ENCODE data around the gene TRABD2B. TPM values are rescaled to one million over a fixed set of nuclear protein-coding genes. Genes with fewer than 3 reads are reported as not detected.

Gene TRABD2B
- total RNA-seq, 1 experiment from 2014 or later = 0.96 TPM

DNA sequence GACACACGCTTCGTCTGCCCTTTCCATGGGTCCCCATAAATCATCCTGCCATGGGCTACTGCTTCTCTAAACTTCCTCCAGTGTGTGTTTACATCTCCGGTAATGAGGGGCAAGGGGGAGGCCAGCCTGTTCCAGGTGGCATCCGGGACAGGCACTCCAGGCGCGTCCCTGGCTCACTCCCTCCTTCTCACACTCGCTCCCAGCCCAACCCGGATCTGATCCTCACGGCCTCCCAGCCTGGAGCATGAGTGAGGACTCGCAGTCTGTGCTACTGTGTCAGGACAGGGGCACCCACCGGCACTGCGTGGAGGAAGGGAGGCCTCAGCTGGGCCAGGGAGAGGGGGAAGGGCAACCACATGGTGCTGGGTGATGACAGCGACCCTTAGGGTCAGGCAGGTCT lies 225.4 kb downstream of the TRABD2B start:
- intact Hi-C loops (cut with micrococcal nuclease) = no loop called here
- POLR2A ChIA-PET = no interaction called here

DNA sequence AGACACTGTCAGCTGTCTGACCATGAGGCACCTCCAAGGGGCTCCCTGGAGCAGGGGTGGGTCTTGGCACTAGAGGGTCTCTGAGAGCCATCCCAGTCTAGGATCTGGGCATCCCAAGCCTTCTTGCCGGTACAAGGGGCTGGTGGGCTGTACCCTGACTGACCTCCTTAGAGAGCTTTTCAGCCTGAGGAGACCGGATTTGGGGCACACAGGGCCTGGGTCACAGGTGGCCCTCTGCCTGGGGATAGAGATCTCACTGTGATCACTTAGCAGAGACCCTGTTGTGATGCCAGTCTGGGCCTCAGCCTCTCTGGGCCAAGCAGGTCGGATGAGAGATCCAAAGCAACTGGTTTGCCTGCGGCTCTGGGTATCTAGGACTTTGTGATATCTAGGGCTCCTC lies 227.2 kb downstream of the TRABD2B start:
- CTCF ChIA-PET = no interaction called here
- no TSS peak for BruUV-seq (replicated peaks)
- DNase-seq (ENCODE audit: unreplicated experiment) = no peak
- H3K4me1 Mint-ChIP-seq (ENCODE audit: insufficient read depth, unreplicated experiment) = no peaks in the 10 kb centered on the region
- no peaks in the 10 kb centered on the region for H3K36me3 Mint-ChIP-seq (ENCODE audit: insufficient read depth, unreplicated experiment)
- intact Hi-C loops (cut with micrococcal nuclease) = no loop called here
- POLR2A ChIA-PET = interaction anchor here (0.6 kb wide), 2 partner anchors 373 to 460 kb away, joined by 3 read pairs; no protein-coding TSS in a partner anchor
- TF ChIP-seq, protein P1, sequence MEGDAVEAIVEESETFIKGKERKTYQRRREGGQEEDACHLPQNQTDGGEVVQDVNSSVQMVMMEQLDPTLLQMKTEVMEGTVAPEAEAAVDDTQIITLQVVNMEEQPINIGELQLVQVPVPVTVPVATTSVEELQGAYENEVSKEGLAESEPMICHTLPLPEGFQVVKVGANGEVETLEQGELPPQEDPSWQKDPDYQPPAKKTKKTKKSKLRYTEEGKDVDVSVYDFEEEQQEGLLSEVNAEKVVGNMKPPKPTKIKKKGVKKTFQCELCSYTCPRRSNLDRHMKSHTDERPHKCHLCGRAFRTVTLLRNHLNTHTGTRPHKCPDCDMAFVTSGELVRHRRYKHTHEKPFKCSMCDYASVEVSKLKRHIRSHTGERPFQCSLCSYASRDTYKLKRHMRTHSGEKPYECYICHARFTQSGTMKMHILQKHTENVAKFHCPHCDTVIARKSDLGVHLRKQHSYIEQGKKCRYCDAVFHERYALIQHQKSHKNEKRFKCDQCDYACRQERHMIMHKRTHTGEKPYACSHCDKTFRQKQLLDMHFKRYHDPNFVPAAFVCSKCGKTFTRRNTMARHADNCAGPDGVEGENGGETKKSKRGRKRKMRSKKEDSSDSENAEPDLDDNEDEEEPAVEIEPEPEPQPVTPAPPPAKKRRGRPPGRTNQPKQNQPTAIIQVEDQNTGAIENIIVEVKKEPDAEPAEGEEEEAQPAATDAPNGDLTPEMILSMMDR (IDR thresholded peaks at IDR 0.05; ENCODE audit: unreplicated experiment) = no peak
- no peaks in the 10 kb centered on the region for H3K9me3 Mint-ChIP-seq (ENCODE audit: unreplicated experiment)
- no peak overlapping the region for H3K4me3 Mint-ChIP-seq (ENCODE audit: unreplicated experiment)
- H3K27ac Mint-ChIP-seq (ENCODE audit: low read depth, unreplicated experiment) = no peak overlapping the region
- no peaks in the 10 kb centered on the region for H3K27me3 Mint-ChIP-seq (ENCODE audit: insufficient read depth, unreplicated experiment)

More for the DNA sequence above, 225.4 kb downstream of the TRABD2B start:
- Mint-ChIP-seq H3K9me3 (ENCODE audit: unreplicated experiment) (no peaks in the 10 kb centered on the region), H3K4me3 (ENCODE audit: unreplicated experiment) (no peak overlapping the region), H3K27me3 (ENCODE audit: insufficient read depth, unreplicated experiment) (no peaks in the 10 kb centered on the region), H3K27ac (ENCODE audit: low read depth, unreplicated experiment) (no peak overlapping the region), H3K36me3 (ENCODE audit: insufficient read depth, unreplicated experiment) (no peaks in the 10 kb centered on the region), H3K4me1 (ENCODE audit: insufficient read depth, unreplicated experiment) (no peaks in the 10 kb centered on the region)
- TF ChIP-seq, protein P1 (IDR thresholded peaks at IDR 0.05; ENCODE audit: unreplicated experiment) = no peak
- DNase-seq (ENCODE audit: unreplicated experiment) = no peak
- CTCF ChIA-PET = interaction anchor here (0.6 to 0.7 kb wide), 3 partner anchors 34 to 473 kb away, joined by 3 to 4 read pairs (median 3); no protein-coding TSS in a partner anchor
- no TSS peak for BruUV-seq (replicated peaks)

DNA sequence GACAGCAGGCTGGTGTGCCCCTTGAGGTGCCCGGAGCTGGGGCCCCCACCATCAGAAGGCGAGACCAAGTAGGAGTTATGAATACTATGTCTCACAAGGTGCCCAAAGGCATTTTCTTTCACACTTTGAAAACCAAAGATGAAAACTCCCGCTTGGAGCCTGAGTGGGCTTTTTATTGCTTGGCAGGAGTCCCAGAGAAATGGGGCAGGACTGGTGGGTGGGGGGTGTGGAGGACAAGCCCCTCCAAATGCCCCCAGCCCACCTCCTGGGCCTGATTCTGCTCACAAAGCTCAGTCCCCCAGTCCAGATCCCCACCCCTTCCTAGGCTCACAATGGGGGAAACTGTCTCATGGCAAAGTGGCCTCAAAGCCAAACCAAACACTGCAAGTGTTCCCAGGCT lies 227.9 kb downstream of the TRABD2B start:
- no TSS peak for BruUV-seq (replicated peaks)
- CTCF ChIA-PET = interaction anchor here (0.7 kb wide), 1 partner anchor 279 kb away, joined by 3 read pairs; no protein-coding TSS in a partner anchor

DNA sequence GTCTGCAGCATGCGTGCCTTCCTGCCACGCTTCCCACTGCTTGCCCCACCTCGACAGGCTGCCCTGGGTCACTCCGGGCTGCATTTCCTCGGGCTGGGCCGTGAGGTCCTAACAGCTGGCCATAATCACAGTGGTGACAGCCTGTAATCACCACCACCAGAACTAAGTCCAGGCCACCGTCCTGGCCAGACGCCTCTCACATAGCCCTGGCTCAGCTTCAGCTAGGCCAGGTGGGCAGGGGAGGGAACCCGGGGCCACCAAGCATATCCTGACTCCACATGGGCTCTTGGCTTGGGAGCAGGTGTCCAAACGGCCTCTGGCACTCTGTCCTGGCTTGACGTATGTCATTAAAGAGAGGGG lies 229.5 kb downstream of the TRABD2B start:
- H3K4me3 Mint-ChIP-seq (ENCODE audit: unreplicated experiment) = no peak overlapping the region
- ChIA-PET POLR2A (no interaction called here), CTCF (no interaction called here)
- no peak for DNase-seq (ENCODE audit: unreplicated experiment)
- no peaks in the 10 kb centered on the region for H3K36me3 Mint-ChIP-seq (ENCODE audit: insufficient read depth, unreplicated experiment)
- H3K27ac Mint-ChIP-seq (ENCODE audit: low read depth, unreplicated experiment) = no peak overlapping the region
- TF ChIP-seq, protein P1 (IDR thresholded peaks at IDR 0.05; ENCODE audit: unreplicated experiment) = no peak
- no TSS peak for BruUV-seq (replicated peaks)
- no peaks in the 10 kb centered on the region for H3K27me3 Mint-ChIP-seq (ENCODE audit: insufficient read depth, unreplicated experiment)
- H3K4me1 Mint-ChIP-seq (ENCODE audit: insufficient read depth, unreplicated experiment) = peaks cover 7% of the 10 kb centered on the region
- no peaks in the 10 kb centered on the region for H3K9me3 Mint-ChIP-seq (ENCODE audit: unreplicated experiment)
- intact Hi-C loops (cut with micrococcal nuclease) = no loop called here

More for the DNA sequence above, 227.9 kb downstream of the TRABD2B start:
- H3K4me1 Mint-ChIP-seq (ENCODE audit: insufficient read depth, unreplicated experiment) = no peaks in the 10 kb centered on the region
- intact Hi-C loops (cut with micrococcal nuclease) = no loop called here
- H3K27me3 Mint-ChIP-seq (ENCODE audit: insufficient read depth, unreplicated experiment) = no peaks in the 10 kb centered on the region
- TF ChIP-seq, protein P1 (IDR thresholded peaks at IDR 0.05; ENCODE audit: unreplicated experiment) = no peak
- H3K36me3 Mint-ChIP-seq (ENCODE audit: insufficient read depth, unreplicated experiment) = no peaks in the 10 kb centered on the region
- no peak overlapping the region for H3K27ac Mint-ChIP-seq (ENCODE audit: low read depth, unreplicated experiment)
- H3K4me3 Mint-ChIP-seq (ENCODE audit: unreplicated experiment) = no peak overlapping the region
- POLR2A ChIA-PET = interaction anchor here (0.6 kb wide), 1 partner anchor 372 kb away, joined by 3 read pairs; no protein-coding TSS in a partner anchor
- no peaks in the 10 kb centered on the region for H3K9me3 Mint-ChIP-seq (ENCODE audit: unreplicated experiment)
- no peak for DNase-seq (ENCODE audit: unreplicated experiment)
